GM12878 (cell line): ENCODE data around the gene CD244. TPM values are rescaled to one million over a fixed set of nuclear protein-coding genes. Genes with fewer than 3 reads are reported as not detected.

ENCODE experiments used
- ATAC-seq: fragments of 200-7000 bp; cut with Tn5 transposase; 3 replicates; pipeline ENCODE4 v1.9.1; 2020; ENCODE audit warnings: mild to moderate bottlenecking, moderate library complexity
- BruUV-seq: library from RNA; stranded (reverse); fragments of 400-500 nt; replicated peaks from 2 replicates; lab custom pipeline; 2021; lab: Mats Ljungman, UMichigan
- CTCF ChIA-PET: fragments of 300-600 bp; sonication (Branson Sonifier 250); formaldehyde crosslinking; extraction: SDS; loops from one replicate; lab custom pipeline; 2021; ENCODE audit warnings: inconsistent platforms; lab: Yijun Ruan, JAX
- POLR2A ChIA-PET: fragments of 350-600 bp; formaldehyde crosslinking; extraction: SDS; loops from one replicate; lab custom pipeline; 2021; ENCODE audit warnings: inconsistent platforms; lab: Charles Lee
- RAD21 ChIA-PET: fragments of 300-600 bp; sonication (Branson Sonifier 250); formaldehyde crosslinking; loops from one replicate; lab custom pipeline; 2023; ENCODE audit warnings: antibody characterized with exemption; ENCODE audit not compliant: unreplicated experiment; lab: Charles Lee
- SMC1A ChIA-PET: fragments of 300-600 bp; sonication (Branson Sonifier 250); formaldehyde crosslinking; loops from one replicate; lab custom pipeline; 2023; ENCODE audit not compliant: unreplicated experiment, uncharacterized antibody; lab: Charles Lee
- DNase-seq: peaks from one replicate; pipeline ENCODE4 v3.0.0-alpha.2; 2011; ENCODE audit warnings: low read depth, low spot score
- FAIRE-seq: peaks from 3 replicates; lab custom pipeline; 2011; peaks lifted over from hg19 to GRCh38; lab: Jason Lieb, UNC
- H2AFZ ChIP-seq: 2 replicates; pipeline ENCODE4 v1.6.0; 2011; ENCODE audit warnings: low read depth, low read length, control low read depth; ENCODE audit not compliant: control insufficient read depth
- H3K27ac ChIP-seq: 2 replicates; pipeline ENCODE4 v1.5.1; 2011; ENCODE audit warnings: control low read depth; ENCODE audit not compliant: control insufficient read depth, insufficient read depth
- H3K27me3 ChIP-seq, 2 experiments: replicated peaks in 1 of 2; 2 replicates each; pipeline versions ENCODE4 v1.6.0 to v1.6.1; 2011; ENCODE audit warnings: low read length in 1 of 2; ENCODE audit not compliant: control insufficient read depth in 2 of 2, insufficient read depth in 2 of 2
- H3K36me3 ChIP-seq, 2 experiments: 2 replicates each; pipeline ENCODE4 v1.5.1; 2011; ENCODE audit warnings: low read length in 1 of 2; ENCODE audit not compliant: control insufficient read depth in 2 of 2, insufficient read depth in 2 of 2
- H3K4me1 ChIP-seq: 2 replicates; pipeline ENCODE4 v1.6.1; 2011; ENCODE audit warnings: mild to moderate bottlenecking, low read length, moderate library complexity, mixed read lengths; ENCODE audit not compliant: control insufficient read depth, insufficient read depth
- H3K4me2 ChIP-seq: 2 replicates; pipeline ENCODE4 v1.6.0; 2011; ENCODE audit warnings: control low read depth; ENCODE audit not compliant: control insufficient read depth, insufficient read depth
- H3K4me3 ChIP-seq: fragments of 200-600 bp; sonication (generic); 2 replicates; pipeline ENCODE4 v1.5.1; 2016
- H3K79me2 ChIP-seq: 2 replicates; pipeline ENCODE4 v1.6.0; 2011; ENCODE audit warnings: low read length; ENCODE audit not compliant: control insufficient read depth, insufficient read depth
- H3K9ac ChIP-seq: 2 replicates; pipeline ENCODE4 v1.8.0; 2011; ENCODE audit warnings: low read length, control low read depth, mixed read lengths; ENCODE audit not compliant: control insufficient read depth, insufficient read depth
- H3K9me3 ChIP-seq: replicated peaks from 3 replicates; pipeline ENCODE4 v1.5.1; 2011; ENCODE audit warnings: mild to moderate bottlenecking, low read length; ENCODE audit not compliant: control insufficient read depth, insufficient read depth
- H4K20me1 ChIP-seq: 2 replicates; pipeline ENCODE4 v1.6.0; 2011; ENCODE audit not compliant: control insufficient read depth, insufficient read depth
- BCL11A ChIP-seq: IDR thresholded peaks from 2 replicates; pipeline ENCODE4 v1.6.1; 2011; ENCODE audit warnings: low read depth, low read length
- CHD2 ChIP-seq: IDR thresholded peaks from 2 replicates; pipeline ENCODE4 v1.6.1; 2011; ENCODE audit warnings: low read depth, low read length, improper control_type of control experiment, borderline replicate concordance
- DPF2 ChIP-seq: fragments of 450-650 bp; IDR thresholded peaks from 2 replicates; pipeline ENCODE4 v1.6.1; 2017; ENCODE audit warnings: mild to moderate bottlenecking
- EGR1 ChIP-seq, 2 experiments: IDR thresholded peaks; 1 replicate in 1 of 2; 2 replicates in 1 of 2; pipeline ENCODE4 v1.6.1; 2011 to 2012; ENCODE audit warnings: low read depth in 2 of 2, low read length in 2 of 2, borderline replicate concordance in 1 of 2, mild to moderate bottlenecking in 1 of 2, moderate library complexity in 1 of 2
- HCFC1 ChIP-seq: fragments of 150-350 bp; IDR thresholded peaks from 2 replicates; pipeline ENCODE4 v1.6.1; 2014; ENCODE audit warnings: low read length
- HDAC2 ChIP-seq: fragments of 200-600 bp; sonication (generic); IDR thresholded peaks from 2 replicates; pipeline ENCODE4 v1.6.1; 2017
- MTA3 ChIP-seq: IDR thresholded peaks from 2 replicates; pipeline ENCODE4 v1.6.1; 2012; ENCODE audit warnings: low read length, inconsistent platforms, borderline replicate concordance
- RBBP5 ChIP-seq: fragments of 200-600 bp; sonication (generic); conservative IDR thresholded peaks from 2 replicates; pipeline ENCODE4 v1.6.1; 2016
- RFX5 ChIP-seq: IDR thresholded peaks from 2 replicates; pipeline ENCODE4 v1.6.1; 2011; ENCODE audit warnings: low read depth, low read length, improper control_type of control experiment
- SUZ12 ChIP-seq: fragments of 200-600 bp; sonication (generic); IDR thresholded peaks from one replicate; pipeline ENCODE4 v1.6.1; 2018; ENCODE audit warnings: antibody characterized with exemption, mild to moderate bottlenecking; ENCODE audit not compliant: unreplicated experiment
- YY1 ChIP-seq: IDR thresholded peaks from 2 replicates; pipeline ENCODE4 v1.6.1; 2011; ENCODE audit warnings: low read depth, mild to moderate bottlenecking, low read length
- ZNF622 ChIP-seq: fragments of 450-650 bp; IDR thresholded peaks from 2 replicates; pipeline ENCODE4 v1.6.1; 2017; ENCODE audit warnings: mild to moderate bottlenecking, inconsistent platforms
- WGBS: methylation state at CpG from one replicate; pipeline ENCODE4 v1.1.6; 2016; ENCODE audit warnings: low lambda C conversion rate; ENCODE audit not compliant: insufficient replicate concordance, insufficient coverage; ENCODE audit errors: missing lambda C conversion rate; 5-methylcytosine and 5-hydroxymethylcytosine counted together
- in situ Hi-C: fragments of 300-500 bp; cut with MboI; formaldehyde crosslinking; loops from 9 replicates; pipeline ENCODE4 v1.14.3; 2018; ENCODE audit warnings: mixed read lengths
- intact Hi-C: fragments of 100-400 bp; cut with micrococcal nuclease; formaldehyde crosslinking; loops from one replicate; pipeline ENCODE4 v1.14.2; 2022; ENCODE audit not compliant: unreplicated experiment
- polyA plus RNA-seq, 11 experiments: library from polyadenylated mRNA; depleted of rRNA in 4 of 11; unstranded in 6 of 11; stranded (reverse) in 5 of 11; fragments of >200 nt; fragmentation: Nextera tagmentation in 4 of 11; fragmentation: Illumina TruSeq in 1 of 11; extraction: Ambion mirVana in 4 of 11; extraction: Trizol in 1 of 11; gene quantifications; 1 replicate in 1 of 11; 2 replicates in 10 of 11; pipeline versions ENCODE4 v1.2.1 to v1.2.3, GENCODE V29; 2011 to 2016; ENCODE audit warnings: inconsistent platforms in 2 of 11, missing spikeins in 2 of 11, low read depth in 1 of 11
- total RNA-seq, 4 experiments: library from RNA; depleted of rRNA in 3 of 4; stranded (reverse); fragments of >200 nt in 3 of 4; fragmentation: Illumina TruSeq in 1 of 4; extraction: Trizol in 1 of 4; gene quantifications; 2 replicates each; pipeline versions ENCODE4 v1.2.1 to v1.2.3, GENCODE V29; 2013 to 2021
- TF ChIP-seq, protein P1 (sequence below): fragments of 450-650 bp; IDR thresholded peaks from 2 replicates; pipeline ENCODE4 v1.6.1; 2017; ENCODE audit warnings: mild to moderate bottlenecking, moderate library complexity

The CD244 gene
- total and polyA plus RNA-seq, 10 of the 15 experiments (the other 5 are each of a cell fraction or from before 2014, with no cell fraction given): 0.24 to 13.6 (median 0.73) TPM

DNA sequence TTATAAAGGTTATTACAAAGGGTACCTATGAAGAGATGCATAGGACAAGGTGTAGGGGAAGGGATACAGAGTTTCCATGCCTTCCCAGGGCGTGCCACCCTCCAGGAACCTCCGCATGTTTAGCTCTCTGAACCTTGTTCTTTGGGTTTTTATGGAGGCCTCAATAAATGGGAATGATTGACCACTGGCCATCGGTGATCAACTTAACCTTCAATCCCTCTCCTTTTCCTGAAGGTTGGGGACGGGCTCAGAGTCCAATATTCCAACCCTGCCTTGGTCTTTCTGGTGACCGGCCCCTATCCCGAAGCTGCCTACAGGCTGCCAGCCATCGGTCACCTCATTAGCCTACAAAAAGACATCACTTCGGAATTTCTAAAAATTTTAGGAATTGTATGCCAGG is 11.7 kb downstream of the CD244 start:
- Histone ChIP-seq H3K9me3 (no peaks in the 10 kb centered on the region; the same call in 2 of the 3 replicates), H3K9ac (no peak overlapping the region), H3K27ac (no peak overlapping the region), H3K36me3 (no peaks in the 10 kb centered on the region), H3K4me3 (no peak overlapping the region), H3K4me1 (peaks cover 13% of the 10 kb centered on the region), H3K79me2 (no peaks in the 10 kb centered on the region), H3K27me3 (no peaks in the 10 kb centered on the region), H2AFZ (no peak overlapping the region), H3K4me2 (no peak overlapping the region), H4K20me1 (no peaks in the 10 kb centered on the region)
- no peak for DNase-seq
- in situ Hi-C loops (no loop called here), intact Hi-C loops (no loop called here)
- ATAC-seq: no peak
- POLR2A ChIA-PET: interaction anchor here (0.9 to 1.5 kb wide), 5 partner anchors 10 to 14 kb away, joined by 3 to 7 read pairs (median 4); partner anchors contain the start of gene CD244
- RAD21 ChIA-PET: interaction anchor here (0.7 to 2.6 kb wide), 5 partner anchors 8 to 101 kb away, joined by 3 to 24 read pairs (median 4); partner anchors contain the start of gene CD244
- WGBS: 46% methylated on average over 8 of the region's 8 CpGs
- TF ChIP-seq RBBP5 (no peak), ZNF622 (no peak), HDAC2 (no peak), YY1 (no peak), MTA3 (no peak), SUZ12 (no peak), DPF2 (no peak), BCL11A (no peak)
- FAIRE-seq: no peak
- no TSS peak for BruUV-seq
- SMC1A ChIA-PET: interaction anchor here (0.7 to 13.7 kb wide), 15 partner anchors 7 to 247 kb away, joined by 3 to 229 read pairs (median 4); partner anchors contain the start of gene CD244
- CTCF ChIA-PET: interaction anchor here (0.6 to 2.8 kb wide), 15 partner anchors 9 to 434 kb away, joined by 3 to 17 read pairs (median 6); partner anchors contain the start of genes CD244 and ITLN2

DNA sequence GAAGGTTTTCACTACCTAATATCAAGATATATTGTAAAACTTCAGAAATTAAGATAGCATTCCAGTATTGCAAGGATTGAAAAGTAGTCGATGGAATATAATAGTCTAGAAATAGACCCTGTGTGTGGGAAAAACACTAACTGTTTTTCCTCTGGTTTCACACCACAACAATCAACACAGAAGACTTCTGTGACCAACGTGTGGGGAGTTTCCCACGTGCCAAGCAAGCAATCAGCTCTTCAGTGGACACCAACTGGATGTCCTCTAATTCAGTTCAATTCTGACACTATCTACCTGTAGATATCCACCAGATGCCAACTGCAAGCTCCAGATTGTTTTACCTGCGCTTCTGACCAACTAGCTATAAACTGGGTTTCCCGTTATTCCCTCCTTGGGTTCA is 12.1 kb downstream of the CD244 start:
- DNase-seq (no peak), FAIRE-seq (no peak), ATAC-seq (no peak)
- no peak overlapping the region for H3K4me3 ChIP-seq
- no peaks in the 10 kb centered on the region for H3K27me3 ChIP-seq
- SMC1A ChIA-PET: interaction anchor here (0.7 to 13.7 kb wide), 14 partner anchors 8 to 247 kb away, joined by 3 to 229 read pairs (median 4); partner anchors contain the start of gene CD244
- WGBS: 56% methylated on average over 5 of the region's 5 CpGs
- no peak overlapping the region for H2AFZ ChIP-seq
- no peak overlapping the region for H3K27ac ChIP-seq
- H3K79me2 ChIP-seq: no peaks in the 10 kb centered on the region
- intact Hi-C loops: no loop called here
- RAD21 ChIA-PET: interaction anchor here (0.7 to 2.6 kb wide), 6 partner anchors 8 to 102 kb away, joined by 3 to 24 read pairs (median 4); partner anchors contain the start of gene CD244
- in situ Hi-C loops: no loop called here
- H4K20me1 ChIP-seq: no peaks in the 10 kb centered on the region
- CTCF ChIA-PET: interaction anchor here (0.6 to 2.8 kb wide), 17 partner anchors 8 to 433 kb away, joined by 3 to 17 read pairs (median 5); partner anchors contain the start of genes CD244 and ITLN2
- H3K4me2 ChIP-seq: no peak overlapping the region
- no peak overlapping the region for H3K9ac ChIP-seq
- H3K4me1 ChIP-seq: peaks cover 8% of the 10 kb centered on the region
- POLR2A ChIA-PET: interaction anchor here (0.5 to 1.5 kb wide), 6 partner anchors 10 to 82 kb away, joined by 3 to 7 read pairs (median 4); partner anchors contain the start of gene CD244
- no TSS peak for BruUV-seq
- no peaks in the 10 kb centered on the region; the same call in 2 of the 3 replicates for H3K9me3 ChIP-seq
- no peaks in the 10 kb centered on the region for H3K36me3 ChIP-seq
- TF ChIP-seq HCFC1 (no peak), RFX5 (no peak), EGR1 (IDR thresholded peaks at IDR 0.05; ENCODE audit: borderline replicate concordance in 1 of 2, low read depth in 2 of 2, low read length in 2 of 2) (no peak), CHD2 (no peak)
- TF ChIP-seq, protein P1, sequence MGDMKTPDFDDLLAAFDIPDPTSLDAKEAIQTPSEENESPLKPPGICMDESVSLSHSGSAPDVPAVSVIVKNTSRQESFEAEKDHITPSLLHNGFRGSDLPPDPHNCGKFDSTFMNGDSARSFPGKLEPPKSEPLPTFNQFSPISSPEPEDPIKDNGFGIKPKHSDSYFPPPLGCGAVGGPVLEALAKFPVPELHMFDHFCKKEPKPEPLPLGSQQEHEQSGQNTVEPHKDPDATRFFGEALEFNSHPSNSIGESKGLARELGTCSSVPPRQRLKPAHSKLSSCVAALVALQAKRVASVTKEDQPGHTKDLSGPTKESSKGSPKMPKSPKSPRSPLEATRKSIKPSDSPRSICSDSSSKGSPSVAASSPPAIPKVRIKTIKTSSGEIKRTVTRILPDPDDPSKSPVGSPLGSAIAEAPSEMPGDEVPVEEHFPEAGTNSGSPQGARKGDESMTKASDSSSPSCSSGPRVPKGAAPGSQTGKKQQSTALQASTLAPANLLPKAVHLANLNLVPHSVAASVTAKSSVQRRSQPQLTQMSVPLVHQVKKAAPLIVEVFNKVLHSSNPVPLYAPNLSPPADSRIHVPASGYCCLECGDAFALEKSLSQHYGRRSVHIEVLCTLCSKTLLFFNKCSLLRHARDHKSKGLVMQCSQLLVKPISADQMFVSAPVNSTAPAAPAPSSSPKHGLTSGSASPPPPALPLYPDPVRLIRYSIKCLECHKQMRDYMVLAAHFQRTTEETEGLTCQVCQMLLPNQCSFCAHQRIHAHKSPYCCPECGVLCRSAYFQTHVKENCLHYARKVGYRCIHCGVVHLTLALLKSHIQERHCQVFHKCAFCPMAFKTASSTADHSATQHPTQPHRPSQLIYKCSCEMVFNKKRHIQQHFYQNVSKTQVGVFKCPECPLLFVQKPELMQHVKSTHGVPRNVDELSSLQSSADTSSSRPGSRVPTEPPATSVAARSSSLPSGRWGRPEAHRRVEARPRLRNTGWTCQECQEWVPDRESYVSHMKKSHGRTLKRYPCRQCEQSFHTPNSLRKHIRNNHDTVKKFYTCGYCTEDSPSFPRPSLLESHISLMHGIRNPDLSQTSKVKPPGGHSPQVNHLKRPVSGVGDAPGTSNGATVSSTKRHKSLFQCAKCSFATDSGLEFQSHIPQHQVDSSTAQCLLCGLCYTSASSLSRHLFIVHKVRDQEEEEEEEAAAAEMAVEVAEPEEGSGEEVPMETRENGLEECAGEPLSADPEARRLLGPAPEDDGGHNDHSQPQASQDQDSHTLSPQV: no peak
